Thyroid gland (tissue), 4 donors: ENCODE results near the gene PTPN14. TPM values are rescaled to one million over a fixed set of nuclear protein-coding genes. Genes with fewer than 3 reads are reported as not detected.
"Not testable (repeated sequence)": the region's sequence is repeated elsewhere in the genome, so short reads cannot be mapped to it uniquely, and the experiment has no call there.

Source experiments
- DNase-seq, 2 donors: peaks; one replicate each; pipeline ENCODE4 v3.0.0-alpha.2; 2019
- H3K27ac ChIP-seq, 3 donors: fragments of 200-600 bp; sonication (generic); 1 replicate in 2 of 3; 2 replicates in 1 of 3; pipeline ENCODE4 v1.5.1; 2016 to 2019; ENCODE audit warnings: mild to moderate bottlenecking in 1 of 3, moderate library complexity in 1 of 3
- H3K27me3 ChIP-seq: fragments of 200-600 bp; sonication (generic); one replicate; pipeline ENCODE4 v1.5.1; 2019
- H3K36me3 ChIP-seq, 2 donors: fragments of 200-600 bp; sonication (generic); one replicate each; pipeline ENCODE4 v1.5.1; 2016 to 2019
- H3K4me1 ChIP-seq, 2 donors: fragments of 200-600 bp; sonication (generic); one replicate each; pipeline ENCODE4 v1.5.1; 2017 to 2019
- H3K4me3 ChIP-seq, 3 donors: fragments of 200-600 bp; sonication (generic); replicated peaks in 1 of 3; 1 replicate in 2 of 3; 2 replicates in 1 of 3; pipeline ENCODE4 v1.5.1; 2016; ENCODE audit warnings: mild to moderate bottlenecking in 1 of 3
- H3K9me3 ChIP-seq: fragments of 200-600 bp; sonication (generic); one replicate; pipeline ENCODE4 v1.5.1; 2017
- CTCF ChIP-seq, 6 experiments: fragments of 200-600 bp in 3 of 6; fragments of 450-650 bp in 3 of 6; sonication (generic) in 3 of 6; IDR thresholded peaks; one replicate each; pipeline ENCODE4 v1.5.1; 2016 to 2019; ENCODE audit warnings: antibody characterized with exemption in 6 of 6, mild to moderate bottlenecking in 2 of 6, inconsistent platforms in 1 of 6, moderate library complexity in 1 of 6
- POLR2A ChIP-seq, 2 donors: fragments of 450-650 bp; IDR thresholded peaks; one replicate each; pipeline ENCODE4 v1.6.1; 2017; ENCODE audit warnings: antibody characterized with exemption in 2 of 2, mild to moderate bottlenecking in 2 of 2, moderate library complexity in 1 of 2
- WGBS, 2 donors: methylation state at CpG; one replicate each; pipeline ENCODE4 v1.1.5; 2017; 5-methylcytosine and 5-hydroxymethylcytosine counted together
- intact Hi-C: fragments of 100-400 bp; cut with DNase I; formaldehyde crosslinking; loops from one replicate; pipeline ENCODE4 v1.15.1; 2023
- total RNA-seq, 4 donors: library from RNA; depleted of rRNA; stranded (reverse); fragments of >200 nt; gene quantifications; one replicate each; pipeline ENCODE4 v1.2.3, GENCODE V29; 2016

Gene PTPN14
- total RNA-seq, 4 donors from 2014 or later, result 28.1 to 33.4 (median 31.8) TPM

GRCh38 chr1:214524824-214525223, 26.6 kb downstream of the PTPN14 start:
- Histone ChIP-seq H3K36me3 (no peaks in the 10 kb centered on the region), H3K9me3 (no peaks in the 10 kb centered on the region), H3K4me3 (no peak overlapping the region), H3K4me1 (peaks cover 4 to 12% of the 10 kb centered on the region in 2 donors), H3K27me3 (no peaks in the 10 kb centered on the region), H3K27ac (no peak overlapping the region)
- no peak for DNase-seq
- intact Hi-C loops, result no loop called here
- no peak for TF ChIP-seq POLR2A (IDR thresholded peaks at IDR 0.05)
- no peak for TF ChIP-seq CTCF (IDR thresholded peaks at IDR 0.05)
- 67 to 80% methylated on average over 2 of the region's 2 CpGs for WGBS, 2 donors

- no peaks in the 10 kb centered on the region for H3K27me3 ChIP-seq
- no peaks in the 10 kb centered on the region for H3K36me3 ChIP-seq
- H3K4me1 ChIP-seq, result peaks cover 4 to 12% of the 10 kb centered on the region in 2 donors
- no peak overlapping the region for H3K27ac ChIP-seq
- H3K4me3 ChIP-seq, result no peak overlapping the region
- TF ChIP-seq CTCF (IDR thresholded peaks at IDR 0.05) (no peak), POLR2A (IDR thresholded peaks at IDR 0.05) (no peak)
- no peaks in the 10 kb centered on the region for H3K9me3 ChIP-seq
- DNase-seq, result no peak
- intact Hi-C loops, result no loop called here
- WGBS, 2 donors, result 92 to 95% methylated on average over 8 of the region's 8 CpGs
These were observed 28.1 kb downstream of the PTPN14 start for GRCh38 chr1:214523124-214523824.

- WGBS, 2 donors, result 92 to 95% methylated on average over 9 of the region's 9 CpGs
- H3K4me3 ChIP-seq, H3K36me3 ChIP-seq, intact Hi-C loops, H3K27ac ChIP-seq, H3K27me3 ChIP-seq, H3K9me3 ChIP-seq, DNase-seq: not testable (repeated sequence)
- H3K4me1 ChIP-seq, result peaks cover 4 to 16% of the 10 kb centered on the region in 2 donors
These were observed 29.9 kb downstream of the PTPN14 start for GRCh38 chr1:214521458-214521857.

GRCh38 chr1:214520544-214521165, 30.7 kb downstream of the PTPN14 start:
- no peak for TF ChIP-seq CTCF (IDR thresholded peaks at IDR 0.05)
- no peak for TF ChIP-seq POLR2A (IDR thresholded peaks at IDR 0.05)
- intact Hi-C loops, result no loop called here
- Histone ChIP-seq H3K4me1 (peaks cover 12 to 24% of the 10 kb centered on the region in 2 donors), H3K9me3 (no peaks in the 10 kb centered on the region), H3K27me3 (no peaks in the 10 kb centered on the region), H3K36me3 (no peaks in the 10 kb centered on the region), H3K27ac (no peak overlapping the region), H3K4me3 (no peak overlapping the region)
- no peak for DNase-seq
- WGBS, 2 donors, result 79 to 84% methylated on average over 3 of the region's 3 CpGs

- H3K4me1 ChIP-seq, result peaks cover 12 to 33% of the 10 kb centered on the region in 2 donors
- H3K4me3 ChIP-seq, result no peak overlapping the region
- no peaks in the 10 kb centered on the region for H3K27me3 ChIP-seq
- H3K9me3 ChIP-seq, result no peaks in the 10 kb centered on the region
- DNase-seq, result no peak
- no peak overlapping the region for H3K27ac ChIP-seq
- intact Hi-C loops, result no loop called here
- TF ChIP-seq POLR2A (IDR thresholded peaks at IDR 0.05) (no peak), CTCF (IDR thresholded peaks at IDR 0.05) (no peak)
- H3K36me3 ChIP-seq, result no peaks in the 10 kb centered on the region
These were observed 33.0 kb downstream of the PTPN14 start for GRCh38 chr1:214518361-214518760.
